Hematopoietic multipotent progenitor cell treated with erythropoietin and hydrocortisone succinate and interleukin-3 and kit ligand, for 4 days (in vitro differentiated cells): Measurements from ENCODE around the gene STXBP1.
A peak's percentile ranks its signal among the peaks of the same experiment; 100 is the strongest.

Experiments
- DNase-seq: peaks from one replicate; pipeline ENCODE4 v3.0.0-alpha.2; 2015

Gene STXBP1

DNA sequence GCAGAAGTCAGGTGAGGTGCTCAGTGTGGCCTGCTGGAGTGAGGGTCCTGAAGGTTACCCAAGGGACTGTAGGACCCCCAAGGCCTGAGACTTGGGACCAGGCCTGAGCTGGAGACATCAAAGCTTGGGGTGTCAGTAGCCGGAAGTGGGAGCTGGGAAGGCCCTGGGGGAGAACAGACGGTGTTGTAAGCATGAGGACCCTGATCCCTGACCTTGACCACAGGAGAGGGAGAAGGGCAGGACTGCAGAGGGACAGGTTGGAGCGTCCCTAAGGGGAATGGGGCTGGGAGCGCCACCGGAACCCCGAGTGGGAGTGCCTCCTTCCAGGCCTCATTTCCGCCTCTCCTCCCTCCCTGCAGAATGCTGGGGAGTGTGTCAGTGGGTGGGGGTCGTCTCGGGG lies 104.3 kb downstream of the STXBP1 start:
- no peak for DNase-seq

DNA sequence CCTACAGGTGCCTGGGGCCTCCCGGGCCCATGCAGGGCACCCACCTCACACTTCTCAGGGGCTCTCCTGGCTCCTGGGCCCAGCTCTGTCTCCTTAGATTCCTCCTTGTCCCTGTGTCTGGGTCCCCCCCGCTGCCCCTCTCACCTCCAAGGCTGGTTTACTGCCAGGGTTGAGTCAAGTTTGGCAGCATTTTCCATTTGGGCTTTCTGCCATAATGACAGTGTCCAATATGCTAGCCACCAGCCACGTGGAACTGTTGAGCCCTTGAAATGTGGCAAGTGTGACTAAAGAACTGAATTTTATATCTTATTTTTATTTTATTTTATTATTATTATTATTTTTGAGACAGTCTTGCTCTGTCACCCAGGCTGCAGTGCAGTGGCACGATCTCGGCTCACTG lies 105.7 kb downstream of the STXBP1 start:
- DNase-seq, result no peak

DNA sequence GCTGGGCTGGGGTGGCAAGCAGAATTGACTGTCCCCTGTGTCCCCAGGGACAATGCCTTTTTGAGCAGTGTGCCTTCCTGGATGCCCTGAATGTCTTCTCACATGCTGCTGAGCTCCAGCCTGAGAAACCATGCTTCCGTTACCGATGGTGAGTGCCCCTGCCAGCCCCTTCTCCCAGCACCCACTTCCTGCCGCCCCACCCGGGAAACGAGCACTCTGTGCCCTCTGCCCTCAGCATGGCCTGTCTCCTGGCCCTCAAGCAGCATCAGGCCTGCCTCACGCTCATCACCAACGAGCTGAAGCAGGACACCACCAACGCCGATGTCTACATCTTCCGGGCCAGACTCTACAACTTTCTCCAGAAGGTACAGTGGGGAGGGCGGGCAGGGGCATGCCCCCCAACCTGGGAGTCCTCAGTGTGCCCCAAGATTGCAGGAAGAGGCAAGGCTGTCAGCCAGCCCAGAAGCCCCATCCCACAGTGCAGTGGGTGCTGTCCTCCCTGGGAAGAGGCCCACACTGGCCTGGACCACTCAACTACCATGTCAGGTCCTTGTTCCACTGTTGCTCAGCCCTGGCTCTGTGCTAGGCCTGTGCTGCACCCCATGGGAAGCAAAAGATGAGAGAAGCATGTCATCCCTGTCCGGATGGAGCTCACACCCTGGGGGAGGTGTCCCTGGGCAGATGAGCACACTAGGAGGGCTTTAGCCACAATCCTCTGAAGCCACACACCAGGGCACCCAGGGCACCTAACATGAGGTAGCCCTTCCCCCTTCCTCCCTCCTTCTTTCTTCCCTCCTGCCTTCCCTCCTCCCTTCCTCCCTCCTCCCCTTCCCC lies 108.2 kb downstream of the STXBP1 start:
- DNase-seq, result no peak

DNA sequence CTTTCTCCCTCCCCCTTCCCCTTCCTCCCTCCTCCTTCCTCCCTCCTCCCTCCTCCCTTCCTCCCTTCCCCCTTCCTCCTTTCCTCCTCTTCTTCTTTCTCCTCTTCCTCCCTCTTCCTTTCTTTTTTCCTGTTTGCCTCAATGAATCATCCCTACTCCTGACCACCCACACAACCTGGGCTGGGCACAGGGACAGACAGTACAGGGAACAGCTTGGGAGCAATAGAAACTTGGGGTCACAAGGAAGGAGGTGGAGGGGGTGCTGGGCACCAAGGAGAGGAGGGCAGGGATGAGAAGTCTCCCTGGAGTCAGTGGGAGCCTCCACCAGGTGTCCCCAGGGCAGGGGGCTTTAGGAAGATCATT lies 108.8 kb downstream of the STXBP1 start:
- no peak for DNase-seq

DNA sequence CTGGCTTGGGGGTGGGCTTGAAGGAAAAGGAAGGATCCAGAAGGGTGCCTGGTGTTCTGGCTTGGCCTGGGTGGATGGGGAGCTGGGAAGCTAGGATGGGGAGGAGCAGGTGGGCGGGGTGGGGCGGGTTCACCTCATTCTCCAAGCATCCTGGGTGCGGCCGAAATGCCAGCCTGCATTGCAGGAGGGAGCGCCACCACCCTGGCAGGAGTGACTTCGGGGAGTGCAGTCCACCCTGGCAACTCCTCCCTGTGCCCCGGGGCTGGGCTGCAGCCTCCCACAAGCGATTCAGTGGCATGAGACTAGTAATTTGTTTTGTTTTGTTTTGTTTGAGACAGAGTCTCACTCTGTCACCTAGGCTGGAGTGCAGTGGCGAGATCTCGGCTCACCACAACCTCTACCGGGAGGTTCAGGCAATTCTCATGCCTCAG lies 109.3 kb downstream of the STXBP1 start:
- DNase-seq, result no peak

DNA sequence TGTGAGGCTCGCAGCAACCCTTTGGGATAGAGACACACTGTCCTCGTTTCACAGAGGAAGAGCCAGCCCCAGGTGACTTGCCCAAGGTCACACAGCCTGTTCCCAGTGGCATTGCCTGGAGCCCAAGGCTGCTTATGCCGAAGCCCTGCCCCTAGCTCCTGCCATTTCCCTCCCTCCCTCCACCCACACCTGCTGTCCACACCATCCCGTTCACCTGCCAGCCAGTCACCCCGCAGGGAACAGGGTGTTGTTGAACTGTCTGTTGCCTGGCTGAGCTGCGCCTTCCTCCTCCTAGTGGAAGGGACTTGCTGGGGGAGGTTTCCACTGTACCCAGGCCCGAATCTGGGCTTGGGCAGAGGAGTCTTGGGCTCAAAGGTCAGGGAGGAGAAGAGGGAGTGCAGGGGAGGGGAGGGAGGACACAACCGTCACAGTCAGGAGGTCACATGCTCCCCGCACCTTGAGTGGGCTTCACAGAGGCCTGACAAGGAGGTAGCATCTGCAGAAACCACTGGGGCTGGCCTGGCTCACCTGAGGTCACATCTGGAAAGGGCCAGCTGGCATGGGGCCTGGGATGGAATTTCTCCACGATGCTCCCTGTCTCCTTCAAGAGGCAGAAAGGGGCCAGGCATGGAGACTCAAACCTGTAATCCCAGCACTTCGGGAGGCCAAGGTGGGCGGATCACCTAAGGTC lies 110.1 kb downstream of the STXBP1 start:
- DNase-seq, result no peak

DNA sequence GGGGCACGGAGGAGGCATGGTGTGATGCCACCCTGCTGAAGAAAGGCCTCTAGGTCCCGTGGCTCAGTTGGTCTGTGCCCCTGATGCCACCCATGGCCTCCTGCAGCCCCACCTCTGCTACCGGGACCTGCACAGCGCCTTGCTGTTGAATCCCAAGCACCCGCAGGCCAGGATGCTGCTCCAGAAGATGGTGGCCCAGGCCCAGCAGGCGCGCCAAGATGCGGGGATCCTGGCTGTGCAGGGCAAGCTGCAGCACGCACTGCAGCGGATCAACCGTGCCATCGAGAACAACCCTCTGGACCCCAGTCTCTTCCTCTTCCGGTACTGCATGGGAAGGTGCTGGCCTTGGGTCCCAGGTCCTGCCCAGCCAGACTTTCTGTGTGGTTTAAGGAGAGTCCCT lies 110.9 kb downstream of the STXBP1 start:
- DNase-seq, result no peak

DNA sequence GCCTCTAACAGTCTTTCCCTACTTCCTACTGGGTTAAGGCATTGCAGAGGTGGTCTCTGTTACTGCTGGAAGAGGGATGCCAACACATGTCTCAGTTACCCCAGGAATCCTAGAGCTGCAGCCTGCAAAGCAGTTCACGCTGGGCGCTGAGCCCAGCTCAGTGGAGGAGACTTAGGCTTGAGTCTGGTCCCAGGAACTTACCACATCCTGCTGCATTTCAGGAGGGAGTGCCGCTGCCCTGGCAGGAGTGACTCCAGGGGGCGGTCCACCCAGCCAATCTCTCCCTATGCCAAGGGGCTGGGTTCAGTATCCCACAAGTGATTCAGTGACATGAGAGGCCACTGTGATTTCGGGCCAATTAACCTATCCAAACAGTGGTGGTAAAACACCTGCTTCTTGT lies 111.4 kb downstream of the STXBP1 start:
- DNase-seq, result no peak

DNA sequence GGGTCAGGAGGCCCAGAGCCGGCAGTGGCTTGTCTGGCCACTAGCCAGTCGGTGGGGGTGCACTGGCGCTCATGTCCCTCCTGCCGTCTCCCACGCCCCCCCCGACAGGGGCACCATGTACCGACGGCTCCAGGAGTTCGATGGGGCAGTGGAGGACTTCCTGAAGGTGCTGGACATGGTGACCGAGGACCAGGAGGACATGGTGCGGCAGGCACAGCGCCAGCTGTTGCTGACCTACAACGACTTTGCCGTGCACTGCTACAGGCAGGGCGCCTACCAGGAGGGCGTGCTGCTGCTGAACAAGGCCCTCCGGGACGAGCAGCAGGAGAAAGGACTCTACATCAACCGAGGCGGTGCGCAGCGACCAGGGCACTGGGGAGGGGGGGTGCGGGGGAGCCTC lies 111.9 kb downstream of the STXBP1 start:
- DNase-seq, result no peak

DNA sequence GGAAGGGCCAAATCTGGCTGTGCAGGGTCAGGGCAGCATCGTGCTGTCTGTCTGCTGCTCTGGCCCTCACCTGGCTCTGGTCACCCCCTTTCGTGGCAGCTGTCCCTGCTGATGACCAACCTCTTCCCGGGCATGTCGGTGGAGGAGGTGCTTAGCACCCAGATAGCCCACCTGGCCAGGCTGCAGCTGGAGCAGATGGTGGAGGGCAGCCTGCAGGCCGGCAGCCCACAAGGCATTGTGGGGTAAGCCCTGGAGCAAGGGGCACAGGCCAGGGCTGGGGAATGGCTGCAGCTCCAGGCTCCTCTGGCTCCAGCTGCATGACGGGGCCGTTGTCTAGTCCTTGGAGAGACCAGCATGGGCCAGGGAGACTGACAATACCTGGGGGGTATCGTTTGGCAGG lies 114.8 kb downstream of the STXBP1 start:
- no peak for DNase-seq

DNA sequence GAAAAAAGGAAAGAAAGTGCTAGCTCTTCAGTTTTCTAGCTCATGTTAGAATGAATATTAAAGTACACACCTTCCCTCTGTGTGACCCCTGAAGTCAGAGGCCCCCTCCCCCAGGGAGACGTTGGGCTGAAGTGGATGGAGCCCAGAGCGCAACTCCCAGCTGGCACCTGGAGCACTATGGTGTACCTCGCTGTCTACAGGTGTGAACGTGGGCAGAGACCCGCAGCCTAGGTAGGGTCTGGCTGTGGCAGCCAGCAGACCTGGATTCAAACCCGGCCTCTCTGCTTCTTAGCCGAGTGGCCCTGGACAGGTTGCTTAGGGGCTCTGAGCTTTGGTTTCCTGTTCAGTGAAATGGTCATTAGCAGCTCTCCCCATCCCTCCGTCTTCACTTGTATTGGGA lies 116.7 kb downstream of the STXBP1 start:
- DNase-seq, result no peak

DNA sequence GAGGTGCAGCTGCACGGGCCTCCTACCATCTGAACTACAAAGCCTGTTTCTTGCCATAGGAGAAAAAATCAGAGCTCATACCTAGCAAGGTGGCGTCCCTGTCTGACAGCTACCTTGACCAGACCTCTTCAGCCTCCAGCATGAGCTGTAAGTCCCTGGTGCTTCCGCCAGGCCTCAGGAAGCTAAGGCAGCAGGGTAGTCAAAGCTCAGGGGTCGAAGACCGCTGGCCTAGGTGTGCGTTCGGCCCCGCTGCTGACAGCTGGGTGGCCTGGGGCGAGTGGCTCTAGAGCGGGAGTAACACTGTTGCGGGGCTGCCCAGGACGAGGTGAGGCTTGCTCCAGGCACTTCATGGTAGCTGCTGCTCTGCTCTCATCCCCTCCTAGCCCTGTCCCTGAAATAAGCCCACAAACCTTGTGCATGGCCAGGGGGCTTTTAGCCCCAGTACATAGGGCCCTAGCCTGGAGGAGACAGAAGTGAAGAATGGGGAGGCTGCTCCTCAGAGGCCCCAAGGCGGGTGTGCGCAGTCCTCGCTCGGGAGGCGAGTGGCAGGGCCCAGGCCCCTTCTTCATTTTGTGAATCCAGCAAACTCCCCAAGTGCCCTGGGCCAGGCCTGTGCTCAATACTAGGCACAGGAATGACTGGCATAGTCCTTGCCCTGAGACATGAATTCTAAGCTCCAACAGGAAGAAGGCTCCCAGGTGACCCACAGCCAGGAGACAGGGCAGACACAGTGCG lies 117.6 kb downstream of the STXBP1 start:
- no peak for DNase-seq

DNA sequence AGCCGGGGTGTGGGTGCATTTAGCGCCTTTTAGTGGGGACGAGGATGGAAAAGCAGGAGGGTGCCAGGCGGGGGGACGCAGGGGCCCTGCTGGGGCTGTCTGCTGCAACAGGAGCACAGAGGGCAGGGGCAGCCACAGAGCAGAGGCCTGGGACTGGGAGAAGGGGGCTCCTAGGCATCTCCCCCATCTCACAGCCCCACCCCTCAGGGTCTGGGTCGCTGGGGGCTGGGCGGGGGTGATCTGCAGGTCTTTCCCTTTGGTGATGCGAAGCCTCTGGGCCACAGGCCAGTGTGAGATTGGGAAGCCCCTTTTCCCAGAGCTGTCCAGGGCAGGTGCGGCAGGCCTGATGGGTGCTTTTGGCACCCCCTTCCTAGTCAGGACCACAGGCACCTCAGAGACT lies 118.2 kb downstream of the STXBP1 start:
- DNase-seq, result no peak

DNA sequence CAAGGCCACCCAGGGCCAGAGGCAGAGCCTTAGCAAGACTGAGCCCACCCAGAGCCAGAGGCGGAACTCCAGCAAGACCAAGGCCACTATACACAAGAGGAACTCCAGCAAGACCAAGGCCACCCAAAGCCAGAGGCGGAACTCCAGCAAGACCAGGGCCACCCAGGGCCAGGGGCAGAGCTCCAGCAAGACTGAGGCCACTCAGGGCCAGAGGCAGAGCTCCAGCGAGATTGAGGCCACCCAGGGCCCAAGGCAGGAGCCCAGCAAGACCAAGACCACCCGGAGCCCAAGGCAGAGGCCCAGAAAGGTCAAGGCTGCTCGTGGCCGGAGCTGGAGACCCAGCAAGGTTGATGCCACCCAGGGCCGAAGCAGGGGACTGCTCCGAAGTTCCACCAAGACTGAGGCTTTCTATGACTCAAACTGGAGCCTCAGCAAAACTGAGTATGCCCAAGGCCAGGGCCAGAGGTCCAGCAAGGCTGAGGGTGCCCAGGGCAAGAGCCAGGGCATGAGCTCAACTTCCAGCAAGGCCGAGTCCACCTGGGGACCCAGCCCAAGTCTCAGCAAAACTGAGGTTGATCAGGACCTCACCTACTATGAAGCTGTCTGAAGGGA lies 118.8 kb downstream of the STXBP1 start:
- DNase-seq, result no peak

DNA sequence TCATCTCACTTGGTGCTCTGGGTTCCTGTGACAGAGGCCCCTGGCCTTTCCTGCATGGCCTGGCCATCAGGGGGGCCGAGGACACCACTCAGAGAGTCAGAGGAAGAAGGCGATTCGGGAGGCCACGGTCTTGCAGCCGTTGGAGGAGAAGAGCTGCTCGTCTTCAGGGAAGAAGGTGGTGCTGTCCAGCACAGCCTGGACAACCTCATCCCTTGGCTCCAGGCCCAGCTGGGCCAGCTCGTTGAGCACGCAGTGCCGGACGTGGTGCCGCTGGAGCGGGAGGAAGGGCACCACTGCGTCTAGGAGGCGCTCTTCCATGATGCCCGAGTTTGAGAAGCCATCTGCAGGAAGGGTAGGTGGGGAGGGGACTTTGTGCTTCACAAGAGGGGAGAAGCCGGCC lies 119.9 kb downstream of the STXBP1 start:
- DNase-seq, result no peak

DNA sequence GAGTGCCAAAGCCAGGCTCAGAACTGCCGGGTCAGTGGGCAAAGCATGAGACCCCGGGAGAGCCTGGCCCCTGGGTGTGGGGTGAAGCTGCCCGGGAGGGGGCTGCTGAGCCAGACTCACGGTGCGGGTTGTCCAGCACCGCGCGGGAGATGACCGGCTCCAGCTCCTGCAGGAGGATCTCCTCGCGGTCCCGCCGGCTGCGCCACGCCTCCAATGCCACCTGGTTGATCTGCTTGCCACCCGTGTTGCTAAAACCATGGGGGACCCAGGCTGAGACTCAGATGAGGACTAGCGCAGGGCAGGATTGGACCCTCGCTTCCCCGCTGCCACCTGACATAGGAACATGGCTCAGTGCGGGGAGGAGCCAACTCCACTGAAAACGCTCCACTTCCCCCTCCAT lies 120.4 kb downstream of the STXBP1 start:
- no peak for DNase-seq

DNA sequence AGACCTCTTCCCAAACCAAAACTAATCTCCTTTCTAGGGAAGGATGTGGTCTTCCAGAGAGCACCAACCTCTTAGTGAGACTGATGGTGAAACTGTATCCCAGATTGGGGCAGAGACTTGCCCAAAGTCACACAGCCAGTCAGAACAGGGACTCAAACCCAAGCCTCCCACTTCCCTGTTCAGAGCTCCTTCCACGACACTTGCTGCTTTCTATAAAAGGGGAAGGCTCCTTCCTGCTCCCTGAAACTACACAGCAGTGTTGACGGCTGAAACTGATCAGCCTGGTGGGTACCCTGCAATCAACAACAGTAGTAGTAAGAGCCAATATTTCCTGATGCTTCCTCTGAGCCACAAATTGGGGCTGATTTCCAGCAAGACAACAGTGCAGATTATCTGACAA lies 121.5 kb downstream of the STXBP1 start:
- no peak for DNase-seq

DNA sequence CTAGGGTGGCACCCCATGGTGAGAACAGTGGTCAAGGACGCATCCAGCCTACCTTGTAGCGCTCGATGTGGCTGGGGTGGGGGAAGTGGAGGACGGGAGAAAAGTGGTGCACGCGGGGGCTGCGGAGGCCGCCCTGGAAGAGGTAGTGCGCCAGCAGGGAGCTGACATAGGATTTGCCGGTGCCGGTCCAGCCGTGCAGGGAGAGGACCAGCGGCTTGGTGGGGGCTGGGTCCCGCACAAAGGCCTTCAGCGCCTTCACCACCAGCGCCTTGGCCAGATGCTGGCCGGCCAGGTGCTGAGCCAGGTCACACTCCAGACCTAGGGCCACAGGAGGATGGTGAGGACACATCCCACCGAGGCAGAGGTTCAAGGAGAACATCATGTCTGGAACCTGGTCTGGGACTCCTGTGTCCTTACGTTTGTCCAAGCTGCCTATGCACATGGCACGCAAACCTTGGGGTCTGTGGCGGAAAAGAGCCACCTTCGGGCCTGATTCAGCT lies 122.2 kb downstream of the STXBP1 start:
- DNase-seq, result no peak

DNA sequence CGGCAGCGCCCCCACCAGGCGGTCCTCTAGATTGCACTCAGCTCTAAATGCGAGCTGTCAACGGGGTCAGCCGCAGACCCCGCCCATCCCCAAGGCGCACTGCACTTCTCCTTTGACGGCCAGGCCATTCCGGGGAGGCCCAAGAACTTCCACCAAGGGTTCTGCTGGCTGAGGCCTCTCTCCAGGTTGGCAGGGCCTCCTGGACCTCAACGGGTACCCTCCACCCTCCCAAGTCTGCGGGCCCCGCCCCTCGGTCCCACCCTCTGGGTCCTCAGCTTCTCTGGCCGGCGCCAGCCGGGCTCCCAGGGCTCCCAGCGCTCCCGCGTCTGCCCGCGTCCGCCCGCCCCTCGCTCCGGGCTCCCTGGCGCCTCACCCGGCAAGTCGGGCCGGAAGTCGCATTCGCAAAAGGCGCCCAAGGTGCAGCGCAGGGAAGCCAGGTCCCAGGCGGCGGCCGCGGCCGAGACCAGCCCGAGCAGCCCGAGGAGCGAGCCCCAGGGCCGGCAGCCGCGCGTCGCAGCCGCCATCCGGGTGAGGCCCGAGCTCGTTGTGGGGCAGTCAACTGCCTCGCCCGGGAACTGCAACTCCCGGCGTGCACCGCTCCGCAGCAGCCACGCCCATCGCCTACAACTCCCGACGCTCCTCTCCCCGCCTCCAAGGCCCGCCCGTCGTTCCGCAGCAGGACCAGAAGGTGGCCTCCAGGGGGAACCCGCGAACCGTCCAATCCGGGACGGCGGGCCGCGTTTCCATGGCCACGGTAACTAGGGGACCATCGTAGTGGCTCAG lies 122.9 kb downstream of the STXBP1 start, which contains the start of gene TOR2A:
Gene TOR2A, minus strand, starts transcription at position 548 of the 783 bp plus-strand sequence. Its CDS starts 24 bp downstream, at position 524.
- DNase-seq, result peak; percentile 99

DNA sequence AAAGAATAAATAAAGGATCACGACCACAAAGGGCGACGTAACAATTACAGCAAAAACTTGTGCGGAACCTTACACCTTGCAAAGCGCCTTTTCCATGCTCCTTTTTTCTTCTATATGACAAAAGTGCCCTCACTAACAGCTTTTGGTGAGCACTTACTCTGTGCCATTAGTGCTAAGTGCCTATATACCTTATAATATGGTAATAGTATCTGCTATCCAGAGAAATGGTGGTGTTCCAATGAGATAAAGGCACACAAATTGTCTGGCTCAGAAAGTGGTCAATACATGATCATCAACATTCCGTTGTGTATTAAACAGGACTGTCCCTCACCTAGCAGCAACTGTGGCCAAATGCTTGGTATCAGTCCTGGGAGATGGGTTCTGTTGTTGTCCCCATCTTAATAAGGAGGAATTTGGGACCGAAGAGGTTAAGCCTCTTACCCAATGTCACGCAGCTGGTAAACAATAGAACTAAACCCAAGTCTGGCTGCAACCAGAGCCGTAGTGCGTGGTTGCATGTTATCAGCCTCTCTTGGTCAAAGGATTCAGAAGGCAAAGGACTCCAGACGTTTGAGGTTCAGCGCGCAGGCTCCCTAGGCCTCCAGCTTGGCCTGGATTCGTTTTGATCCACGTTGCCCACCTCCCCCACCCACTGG lies 123.6 kb downstream of the STXBP1 start:
- no peak for DNase-seq

DNA sequence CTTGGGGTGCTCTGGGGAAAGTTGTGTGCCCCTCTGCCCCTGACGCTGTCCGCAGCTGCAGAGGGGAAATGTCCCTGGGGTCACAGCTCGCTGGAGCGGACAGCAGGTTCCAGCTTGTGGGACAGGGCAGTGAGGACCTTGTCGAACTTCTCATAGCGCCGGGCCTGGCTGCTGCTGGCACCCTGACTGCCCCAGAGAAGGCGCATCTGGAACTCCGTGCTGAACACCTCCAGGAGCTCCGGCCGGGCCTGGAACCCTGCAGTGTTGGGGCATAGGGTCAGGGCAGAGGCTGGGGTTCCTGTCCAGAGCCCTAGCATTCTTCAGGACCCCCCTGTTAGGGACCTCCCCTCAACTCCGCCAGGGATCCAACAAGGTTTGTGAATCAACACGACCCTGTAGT lies 126.6 kb downstream of the STXBP1 start:
- no peak for DNase-seq
